HFFc6 (cell line): Measurements from ENCODE around the gene TMEM62. TPM values are rescaled to one million over a fixed set of nuclear protein-coding genes. Genes with fewer than 3 reads are reported as not detected.

Experiments
- DNase-seq: peaks from one replicate; pipeline ENCODE4 v3.0.0-alpha.2; 2018
- H3K27ac Mint-ChIP-seq: 2 replicates; pipeline ENCODE4 v1.8.0; 2020; ENCODE audit warnings: mild to moderate bottlenecking, mixed read lengths
- H3K27me3 Mint-ChIP-seq: 2 replicates; pipeline ENCODE4 v1.8.0; 2021; ENCODE audit warnings: mild to moderate bottlenecking, moderate library complexity, mixed read lengths; ENCODE audit not compliant: insufficient read depth
- H3K36me3 Mint-ChIP-seq: 2 replicates; pipeline ENCODE4 v1.8.0; 2021; ENCODE audit warnings: low read depth, mixed read lengths
- H3K4me1 Mint-ChIP-seq: 2 replicates; pipeline ENCODE4 v1.8.0; 2020; ENCODE audit warnings: low read depth, mixed read lengths
- H3K4me3 Mint-ChIP-seq: 2 replicates; pipeline ENCODE4 v1.8.0; 2020; ENCODE audit warnings: mild to moderate bottlenecking, moderate library complexity, mixed read lengths
- H3K9me3 Mint-ChIP-seq: 2 replicates; pipeline ENCODE4 v1.8.0; 2020; ENCODE audit warnings: mild to moderate bottlenecking, mixed read lengths
- CTCF ChIP-seq: fragments of 200-600 bp; sonication (generic); IDR thresholded peaks from 2 replicates; pipeline ENCODE4 v1.5.0; 2021; ENCODE audit warnings: antibody characterized with exemption, mild to moderate bottlenecking
- total RNA-seq, 6 experiments: library from RNA; stranded (reverse); fragmentation: NEBNext Ultra II Directional; extraction: Animal tissue kit (Norgen Biotek cat#: 25700); gene quantifications; 2 replicates in 1 of 6; 3 replicates in 5 of 6; pipeline ENCODE4 v1.2.3, GENCODE V29; 2021

The TMEM62 gene
- total RNA-seq, 6 experiments from 2014 or later: 8.2 to 12.1 (median 11.2) TPM

GRCh38 chr15:43208052-43209002, 74.9 kb downstream of the TMEM62 start:
- no peak overlapping the region for H3K27ac Mint-ChIP-seq
- no peak for TF ChIP-seq CTCF
- H3K36me3 Mint-ChIP-seq: no peaks in the 10 kb centered on the region
- no peak for DNase-seq
- no peak overlapping the region for H3K4me3 Mint-ChIP-seq
- peaks cover 10% of the 10 kb centered on the region for H3K4me1 Mint-ChIP-seq
- H3K9me3 Mint-ChIP-seq: no peaks in the 10 kb centered on the region
- peaks cover 47% of the 10 kb centered on the region for H3K27me3 Mint-ChIP-seq

GRCh38 chr15:43209059-43209824, 75.9 kb downstream of the TMEM62 start:
- TF ChIP-seq CTCF: peak; percentile 50; the same call in 1 of the 2 replicates
- no peak overlapping the region for H3K4me3 Mint-ChIP-seq
- H3K36me3 Mint-ChIP-seq: no peaks in the 10 kb centered on the region
- peaks cover 56% of the 10 kb centered on the region for H3K27me3 Mint-ChIP-seq
- H3K27ac Mint-ChIP-seq: no peak overlapping the region
- H3K9me3 Mint-ChIP-seq: no peaks in the 10 kb centered on the region
- peaks cover 6% of the 10 kb centered on the region for H3K4me1 Mint-ChIP-seq
- DNase-seq: no peak

GRCh38 chr15:43210172-43210745, 76.9 kb downstream of the TMEM62 start:
- no peaks in the 10 kb centered on the region for H3K36me3 Mint-ChIP-seq
- no peak overlapping the region for H3K4me3 Mint-ChIP-seq
- no peaks in the 10 kb centered on the region for H3K4me1 Mint-ChIP-seq
- no peak for TF ChIP-seq CTCF
- DNase-seq: no peak
- peaks cover 64% of the 10 kb centered on the region for H3K27me3 Mint-ChIP-seq
- no peak overlapping the region for H3K27ac Mint-ChIP-seq
- no peaks in the 10 kb centered on the region for H3K9me3 Mint-ChIP-seq

DNA sequence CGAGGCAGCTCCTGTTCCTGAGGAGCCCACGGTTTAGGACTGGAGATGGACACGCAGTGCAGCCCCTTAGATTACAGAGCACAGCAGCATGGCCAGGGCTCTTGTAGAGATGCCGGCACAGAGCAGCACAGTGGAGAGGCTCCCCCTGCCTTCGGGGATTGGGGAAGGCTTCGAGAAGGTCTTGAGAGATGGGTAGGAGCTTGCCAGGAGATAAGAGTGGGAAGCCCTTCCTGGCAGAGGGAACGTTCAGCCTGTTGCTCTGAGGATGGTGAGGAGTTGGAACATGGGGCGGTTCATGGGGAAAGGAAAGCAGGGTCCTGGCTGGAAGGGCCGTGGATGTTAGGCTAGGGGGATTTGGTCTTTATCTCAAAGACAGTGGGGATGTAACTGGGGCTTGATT, 77.4 kb downstream of the TMEM62 start:
- TF ChIP-seq CTCF: no peak
- H3K36me3 Mint-ChIP-seq: no peaks in the 10 kb centered on the region
- H3K27ac Mint-ChIP-seq: no peak overlapping the region
- no peaks in the 10 kb centered on the region for H3K9me3 Mint-ChIP-seq
- H3K4me3 Mint-ChIP-seq: no peak overlapping the region
- no peaks in the 10 kb centered on the region for H3K4me1 Mint-ChIP-seq
- DNase-seq: no peak
- H3K27me3 Mint-ChIP-seq: peaks cover 67% of the 10 kb centered on the region

GRCh38 chr15:43211224-43211735, 77.9 kb downstream of the TMEM62 start:
- TF ChIP-seq CTCF: no peak
- Mint-ChIP-seq H3K4me1 (no peaks in the 10 kb centered on the region), H3K4me3 (no peak overlapping the region), H3K27me3 (peaks cover 71% of the 10 kb centered on the region), H3K36me3 (no peaks in the 10 kb centered on the region), H3K27ac (no peak overlapping the region), H3K9me3 (no peaks in the 10 kb centered on the region)
- no peak for DNase-seq
